ENCODE data around the gene MALRD1. TPM values are rescaled to one million over a fixed set of nuclear protein-coding genes. Genes with fewer than 3 reads are reported as not detected.

MALRD1 gene
- total RNA-seq, 6 experiments from 2014 or later = 0.29 to 0.49 (median 0.34) TPM; not detected in 2

- no peaks in the 10 kb centered on the region for H3K4me1 ChIP-seq
- no peak overlapping the region for H3K4me3 ChIP-seq
- no peaks in the 10 kb centered on the region for H3K36me3 ChIP-seq
- DNase-seq (peak in 2 of 3 donors; percentile 17 to 43), ATAC-seq (peak in 3 of 4 donors; percentile 28 to 42 (median 33))
- TF ChIP-seq CTCF (IDR thresholded peaks at IDR 0.05) (no peak), POLR2A (IDR thresholded peaks at IDR 0.05) (no peak)
- H3K9me3 ChIP-seq = no peaks in the 10 kb centered on the region
- H3K27ac ChIP-seq = no peak overlapping the region
- WGBS (ENCODE audit: insufficient coverage, low coverage, low lambda C conversion rate, missing lambda C conversion rate) = 24% methylated on average over 20 of the region's 23 CpGs
- intact Hi-C loops (cut with DNase I) = no loop called here
- H3K27me3 ChIP-seq = no peaks in the 10 kb centered on the region
These were observed 440.1 kb downstream of the MALRD1 start for GRCh38 chr10:19488592-19489280.

DNA sequence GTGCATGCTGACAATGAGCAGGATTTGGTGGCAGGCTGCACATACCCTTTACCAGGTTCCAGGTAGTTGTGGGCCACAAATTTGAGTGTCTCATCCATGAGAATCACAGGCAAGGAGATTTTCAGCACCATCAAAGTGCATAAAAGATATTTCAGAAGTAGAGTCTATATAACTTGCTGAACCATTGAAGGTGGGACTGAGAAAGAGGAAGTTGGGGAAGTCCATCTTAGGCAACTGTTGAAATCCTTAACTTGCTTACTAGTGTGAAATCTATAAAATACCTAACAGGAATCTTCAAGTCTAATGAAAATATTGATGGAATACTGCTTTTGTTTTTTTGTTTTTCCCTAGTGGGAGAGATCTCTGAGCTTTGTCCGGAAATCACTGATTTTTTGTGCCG, 442.6 kb downstream of the MALRD1 start:
- intact Hi-C loops (cut with DNase I) = no loop called here
- Histone ChIP-seq H3K27ac (no peak overlapping the region), H3K4me1 (no peaks in the 10 kb centered on the region), H3K27me3 (no peaks in the 10 kb centered on the region), H3K4me3 (no peak overlapping the region), H3K36me3 (no peaks in the 10 kb centered on the region), H3K9me3 (no peaks in the 10 kb centered on the region)
- ATAC-seq (no peak), DNase-seq (no peak)
- TF ChIP-seq POLR2A (IDR thresholded peaks at IDR 0.05) = no peak
- TF ChIP-seq CTCF (IDR thresholded peaks at IDR 0.05) = no peak
- 40% methylated on average over 1 of the region's 2 CpGs for WGBS (ENCODE audit: insufficient coverage, low coverage, low lambda C conversion rate, missing lambda C conversion rate)

DNA sequence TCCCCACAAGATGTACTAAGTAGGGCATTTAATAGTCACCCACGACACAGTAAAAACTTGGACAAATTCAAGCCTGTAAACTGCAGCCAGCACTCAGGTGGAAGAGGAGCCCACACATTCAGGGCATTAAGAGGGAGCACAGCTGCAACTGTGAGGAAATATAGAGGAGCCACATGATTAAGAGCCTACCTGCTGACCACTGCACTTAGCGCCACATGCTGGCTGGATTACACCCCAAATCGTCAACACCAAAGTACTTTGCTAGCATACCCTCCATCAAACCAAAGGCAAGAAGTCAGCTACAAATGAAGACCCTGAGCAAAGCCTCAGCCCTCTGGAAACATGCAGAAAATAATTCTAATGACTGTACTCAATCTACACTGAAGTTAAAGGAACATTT, 445.3 kb downstream of the MALRD1 start:
- DNase-seq (no peak), ATAC-seq (no peak)
- Histone ChIP-seq H3K27ac (no peak overlapping the region), H3K4me3 (no peak overlapping the region), H3K4me1 (no peaks in the 10 kb centered on the region), H3K27me3 (no peaks in the 10 kb centered on the region), H3K9me3 (no peaks in the 10 kb centered on the region), H3K36me3 (no peaks in the 10 kb centered on the region)
- no peak for TF ChIP-seq CTCF (IDR thresholded peaks at IDR 0.05)
- TF ChIP-seq POLR2A (IDR thresholded peaks at IDR 0.05) = no peak
- WGBS (ENCODE audit: insufficient coverage, low coverage, low lambda C conversion rate, missing lambda C conversion rate) = 84% methylated on average over 3 of the region's 3 CpGs
- intact Hi-C loops (cut with DNase I) = no loop called here

- intact Hi-C loops (cut with DNase I) = no loop called here
- Histone ChIP-seq H3K27ac (no peak overlapping the region), H3K36me3 (no peaks in the 10 kb centered on the region), H3K27me3 (no peaks in the 10 kb centered on the region), H3K4me1 (no peaks in the 10 kb centered on the region), H3K4me3 (no peak overlapping the region), H3K9me3 (no peaks in the 10 kb centered on the region)
- ATAC-seq = no peak
- no peak for TF ChIP-seq POLR2A (IDR thresholded peaks at IDR 0.05)
- no peak for TF ChIP-seq CTCF (IDR thresholded peaks at IDR 0.05)
- 66% methylated on average over 4 of the region's 4 CpGs for WGBS (ENCODE audit: insufficient coverage, low coverage, low lambda C conversion rate, missing lambda C conversion rate)
- DNase-seq = no peak
These were observed 448.4 kb downstream of the MALRD1 start for GRCh38 chr10:19497026-19497425.

Measured in right lobe of liver (tissue), 6 donors.